ENCODE data around the gene ZBTB5.
"Not testable (repeated sequence)": the region's sequence is repeated elsewhere in the genome, so short reads cannot be mapped to it uniquely, and the experiment has no call there.

ZBTB5 gene

DNA sequence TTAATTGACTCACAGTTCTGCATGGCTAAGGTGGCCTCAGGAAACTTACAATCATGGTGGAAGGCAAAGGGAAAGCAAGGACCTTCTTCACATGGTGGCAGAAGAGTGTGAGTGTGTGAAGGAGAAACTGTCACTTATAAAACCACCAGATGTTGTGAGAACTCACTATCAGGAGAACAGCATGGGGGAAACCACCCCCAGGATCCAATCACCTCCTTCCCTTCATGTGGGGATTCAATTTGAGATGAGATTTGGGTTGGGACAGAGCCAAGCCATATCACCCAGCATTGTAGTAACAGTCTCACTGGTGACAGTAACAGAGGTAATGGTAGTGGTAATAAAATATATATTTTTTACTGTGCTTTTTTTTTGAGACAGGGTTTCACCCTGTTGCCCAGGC lies 18.1 kb downstream of the ZBTB5 start:
- DNase-seq = no peak

DNA sequence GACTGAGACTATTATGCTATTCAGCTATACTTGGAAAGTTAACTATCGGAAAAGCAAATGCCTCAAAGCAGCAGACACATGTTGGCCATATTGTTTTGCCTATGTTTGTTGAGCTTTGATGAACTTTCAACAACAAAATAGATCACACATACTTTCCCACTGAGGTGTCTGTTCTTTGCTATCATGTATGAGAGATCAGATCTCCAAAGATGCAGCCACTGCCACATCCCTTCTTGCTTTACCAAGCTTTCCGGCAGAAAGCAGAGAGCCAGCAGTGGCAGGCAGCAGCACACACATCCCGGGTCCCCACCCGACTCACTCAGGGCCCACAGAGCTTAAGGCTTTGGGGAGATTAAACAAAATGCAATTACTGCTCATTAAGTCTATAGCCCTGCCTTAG lies 18.8 kb downstream of the ZBTB5 start:
- no peak for DNase-seq

DNA sequence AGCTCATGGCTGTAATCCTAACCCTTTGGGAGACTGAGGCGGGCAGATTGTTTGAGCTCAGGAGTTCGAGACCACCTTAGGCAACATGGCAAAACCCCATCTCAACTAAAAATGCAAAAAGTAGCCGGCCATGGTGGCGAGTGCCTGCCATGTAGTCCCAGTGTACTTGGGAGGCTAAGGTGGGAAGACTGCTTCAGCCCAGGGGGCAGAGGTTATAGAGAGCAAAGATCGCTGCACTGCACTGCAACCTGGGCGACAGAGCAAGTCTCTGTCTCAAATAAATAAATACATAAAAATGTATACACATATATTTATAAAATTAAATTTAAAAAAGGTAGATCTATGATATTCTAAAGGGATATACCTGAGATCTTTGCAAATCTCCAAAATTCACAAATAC lies 19.4 kb downstream of the ZBTB5 start:
- no peak for DNase-seq

DNA sequence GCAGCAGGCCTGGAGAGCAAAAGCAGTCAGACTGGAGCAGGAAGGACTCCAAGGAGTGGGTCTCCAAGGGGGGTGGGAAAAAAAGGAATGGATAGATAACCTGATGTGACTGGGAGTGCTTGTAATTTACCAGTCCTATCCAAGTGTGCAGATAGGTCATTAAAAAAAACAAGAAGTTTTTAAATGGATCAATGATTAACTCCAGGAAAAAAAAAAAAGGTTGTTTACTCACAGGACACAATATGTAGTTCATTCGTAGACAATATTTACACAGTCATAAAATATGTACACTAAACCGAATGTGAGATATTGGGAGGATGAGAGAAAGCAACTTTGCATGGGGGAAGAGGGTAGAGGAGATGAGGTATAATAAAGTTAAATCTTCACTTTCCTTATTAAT lies 20.4 kb downstream of the ZBTB5 start:
- DNase-seq = no peak

DNA sequence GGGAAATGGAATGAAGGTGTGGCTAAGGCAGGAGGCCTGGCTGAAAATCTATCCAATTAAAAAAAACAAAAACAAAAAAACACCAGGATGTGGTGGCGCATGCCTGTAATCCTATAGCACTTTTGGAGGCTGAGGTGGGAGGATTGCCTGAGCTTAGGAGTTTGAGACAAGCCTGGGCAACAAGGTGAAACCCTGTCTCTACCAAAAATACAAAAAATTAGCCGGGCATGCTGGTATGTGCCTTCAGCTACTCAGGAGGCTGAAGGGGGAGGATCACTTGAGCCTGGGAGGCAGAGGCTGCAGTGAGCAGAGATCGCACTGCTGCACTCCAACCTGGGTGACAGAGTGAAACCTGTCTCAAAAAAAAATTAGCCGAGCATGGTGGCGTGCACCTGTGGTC lies 21.7 kb downstream of the ZBTB5 start:
- DNase-seq = no peak

DNA sequence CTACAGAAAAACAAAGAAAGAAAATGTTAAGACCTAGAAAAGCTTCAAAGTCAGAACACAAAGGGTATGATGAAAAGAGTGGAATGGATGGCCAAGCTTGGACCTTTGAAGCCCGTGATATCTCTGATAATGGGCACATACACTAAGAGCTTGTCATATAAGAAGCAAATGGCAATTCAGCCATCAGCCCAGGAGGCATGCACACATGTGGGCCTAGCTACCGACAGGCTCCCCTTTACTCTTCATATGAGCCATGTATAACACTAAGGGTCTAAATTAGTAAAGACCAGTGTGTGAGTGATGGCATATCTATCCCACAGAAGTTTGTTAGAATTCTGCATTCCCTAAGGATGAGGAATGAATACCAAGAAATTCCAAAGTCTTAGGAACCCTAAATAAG lies 22.7 kb downstream of the ZBTB5 start:
- DNase-seq = no peak

DNA sequence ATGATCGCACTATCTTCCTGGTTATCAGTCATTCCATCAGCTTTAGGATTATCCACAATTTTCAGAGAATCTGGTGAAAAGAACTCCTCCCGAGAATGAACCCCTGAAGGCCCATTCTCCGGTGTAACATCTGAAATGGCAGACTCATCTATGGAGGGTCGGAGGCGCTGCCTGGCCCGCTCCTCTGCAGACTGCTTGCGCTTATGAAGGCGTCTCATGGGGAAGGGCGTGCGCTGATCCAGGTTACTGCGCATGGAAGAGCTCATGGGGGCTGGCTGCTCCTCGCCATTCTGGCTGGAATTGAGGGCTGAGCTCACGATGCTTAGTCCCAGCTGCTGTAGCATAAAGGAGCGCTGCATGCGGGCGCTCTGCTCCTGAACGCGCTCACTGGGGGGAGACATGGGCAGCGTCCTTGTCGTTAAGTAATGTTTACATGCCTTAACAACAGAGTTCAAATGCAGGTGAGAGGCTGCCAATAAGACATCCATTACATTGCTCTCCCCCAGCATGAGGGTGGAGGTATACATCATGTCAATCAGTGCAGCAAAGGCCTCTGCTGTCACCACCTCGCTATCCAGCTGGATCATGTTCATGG lies 23.4 kb downstream of the ZBTB5 start:
- no peak for DNase-seq

DNA sequence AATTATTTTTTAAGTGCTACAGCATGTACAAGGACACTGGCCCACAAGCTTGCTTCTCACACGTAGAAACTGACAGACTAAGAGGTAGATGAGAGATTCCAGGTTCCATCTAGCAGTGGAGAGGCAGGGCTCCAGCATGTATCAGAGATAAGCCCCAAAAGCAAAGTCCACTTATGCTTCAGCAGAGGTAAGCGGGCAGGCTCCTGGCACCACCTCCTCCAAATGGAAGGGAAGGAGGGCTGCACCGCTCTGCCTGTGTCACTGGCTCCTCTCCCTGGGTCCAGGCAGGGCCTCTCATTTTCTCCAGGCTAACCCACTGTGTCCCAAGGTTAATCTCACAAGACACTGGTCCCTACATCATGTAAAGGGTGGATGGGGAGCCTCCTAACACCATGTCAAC lies 26.9 kb downstream of the ZBTB5 start:
- no peak for DNase-seq

DNA sequence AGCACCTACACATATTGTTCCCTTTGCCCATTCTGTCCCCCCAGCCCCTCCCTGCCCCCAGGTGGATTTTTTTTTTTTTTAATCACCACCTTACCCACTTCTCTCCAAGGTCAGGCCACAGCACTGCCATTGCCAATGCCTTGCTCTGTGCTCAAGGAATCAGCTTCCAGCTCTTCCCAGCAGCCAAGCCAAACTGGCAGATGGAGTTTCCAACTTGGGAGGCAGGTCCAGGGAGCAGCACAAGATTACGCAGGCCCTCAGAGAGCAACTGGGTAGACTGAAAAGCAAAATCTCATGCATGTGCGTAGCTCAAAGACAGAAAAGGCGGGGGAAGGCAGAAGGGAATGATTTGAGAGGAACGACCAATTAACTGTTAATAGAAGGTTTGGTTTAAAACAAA lies 27.6 kb downstream of the ZBTB5 start:
- DNase-seq = no peak

DNA sequence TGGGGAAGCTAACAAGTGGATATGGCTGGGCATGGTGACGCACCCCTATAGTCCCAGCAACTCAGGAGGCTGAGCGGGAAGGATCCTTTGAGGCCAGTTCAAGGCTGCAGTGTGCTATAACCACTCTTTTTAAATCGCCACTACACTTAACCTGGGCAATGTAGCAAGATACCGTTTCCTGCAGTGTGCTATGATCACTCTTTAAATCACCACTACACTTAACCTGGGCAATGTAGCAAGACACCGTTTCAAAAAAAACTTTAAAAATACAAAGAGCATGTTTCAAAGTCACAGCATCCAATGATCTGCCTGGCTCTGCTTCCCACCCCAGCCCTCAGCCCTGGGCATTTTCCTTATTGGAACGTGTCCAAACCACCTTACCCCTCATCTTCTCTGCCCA lies 28.2 kb downstream of the ZBTB5 start:
- no peak for DNase-seq

DNA sequence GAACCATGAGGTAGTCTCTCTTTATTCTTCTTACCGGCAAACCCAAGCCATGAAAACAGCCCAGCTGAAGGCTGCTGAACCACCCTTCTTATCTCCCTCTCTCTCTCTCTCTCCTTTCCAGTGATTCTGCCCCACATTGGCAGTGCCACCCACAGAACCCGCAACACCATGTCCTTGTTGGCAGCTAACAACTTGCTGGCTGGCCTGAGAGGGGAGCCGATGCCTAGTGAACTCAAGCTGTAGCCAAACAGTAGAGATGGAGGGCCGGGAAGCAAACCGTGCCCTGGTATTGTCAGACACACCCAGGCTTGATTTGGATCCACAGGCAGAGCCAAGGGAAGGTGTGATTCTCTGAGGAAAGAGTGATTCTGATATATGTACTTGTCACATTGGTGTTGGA lies 28.7 kb downstream of the ZBTB5 start:
- no peak for DNase-seq

DNA sequence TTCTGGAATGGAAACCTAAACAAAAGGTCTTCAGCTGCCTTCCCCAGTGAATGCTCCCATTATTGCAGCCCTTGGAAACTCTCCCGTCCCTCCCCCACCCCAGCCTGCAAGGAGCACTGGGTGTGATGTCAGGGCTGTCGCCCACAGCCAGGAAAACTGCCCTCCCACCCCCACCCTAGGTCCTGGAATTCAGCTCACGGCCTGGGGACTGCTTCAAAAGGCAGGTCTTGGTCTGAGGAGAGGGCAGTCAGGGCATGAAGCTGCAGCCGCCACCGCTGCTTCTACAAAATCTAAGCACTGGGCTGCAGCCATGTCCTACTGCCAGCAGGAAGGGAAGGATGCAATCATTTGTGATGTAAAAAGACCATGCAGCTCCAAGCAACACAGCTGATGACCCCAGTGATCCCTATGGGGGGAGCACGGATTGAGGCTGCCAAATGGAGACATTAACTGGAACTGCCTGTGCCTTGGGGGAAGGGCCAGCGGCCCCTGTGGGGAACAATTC lies 31.3 kb downstream of the ZBTB5 start:
- DNase-seq = no peak

DNA sequence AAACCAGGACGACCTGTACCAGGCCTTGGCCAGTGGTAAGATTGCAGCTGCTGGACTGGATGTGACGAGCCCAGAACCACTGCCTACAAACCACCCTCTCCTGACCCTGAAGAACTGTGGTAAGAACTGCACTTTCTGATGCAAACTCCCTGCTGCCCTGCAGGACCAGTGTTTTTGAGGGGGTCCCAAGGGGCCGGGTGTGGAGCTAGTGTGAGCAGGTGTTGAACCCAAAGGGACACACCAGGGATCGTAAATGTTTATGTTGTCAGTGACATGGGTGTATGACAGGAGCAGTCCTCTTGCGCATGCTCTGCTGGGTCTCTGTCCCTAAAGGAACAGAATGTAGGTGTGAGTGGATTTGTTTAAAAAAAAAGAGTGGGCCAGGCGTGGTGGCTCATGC lies 33.2 kb downstream of the ZBTB5 start:
- no peak for DNase-seq

DNA sequence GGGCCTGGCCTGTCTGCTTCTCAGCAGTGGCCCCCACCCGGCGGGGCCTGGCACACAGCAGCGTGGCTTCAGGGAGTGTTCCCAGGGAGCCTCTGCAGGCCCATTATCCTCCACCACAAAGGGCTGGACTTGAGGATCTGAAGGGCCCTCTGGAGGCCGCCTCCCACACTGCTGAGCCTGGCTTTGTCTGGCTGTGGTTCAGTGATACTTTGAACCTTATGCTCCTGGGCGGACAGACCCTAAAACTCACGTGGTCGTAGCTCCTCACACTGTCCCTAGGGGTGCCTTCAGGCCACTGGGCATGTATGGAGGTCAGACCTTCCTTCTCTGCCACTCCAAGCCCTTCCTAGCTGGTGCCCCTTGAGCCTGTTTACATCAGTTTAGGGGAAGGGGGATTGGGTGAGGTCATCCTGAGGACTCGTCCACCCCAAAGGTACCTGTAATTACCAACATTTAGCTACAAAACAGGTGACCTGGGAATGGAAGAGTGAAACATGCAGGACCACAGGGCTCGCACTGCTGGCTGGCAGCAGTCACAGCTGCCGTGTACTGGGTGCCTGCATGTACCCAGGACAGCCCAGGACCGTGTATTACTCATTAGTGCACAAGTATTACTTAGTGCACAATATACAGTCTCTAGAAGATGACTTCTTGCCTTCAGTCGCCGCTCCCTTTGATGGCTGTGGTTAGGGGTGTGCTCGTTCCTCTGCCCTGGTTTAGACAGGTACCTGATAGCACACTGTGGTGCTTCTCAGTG lies 34.2 kb downstream of the ZBTB5 start:
- no peak for DNase-seq

DNA sequence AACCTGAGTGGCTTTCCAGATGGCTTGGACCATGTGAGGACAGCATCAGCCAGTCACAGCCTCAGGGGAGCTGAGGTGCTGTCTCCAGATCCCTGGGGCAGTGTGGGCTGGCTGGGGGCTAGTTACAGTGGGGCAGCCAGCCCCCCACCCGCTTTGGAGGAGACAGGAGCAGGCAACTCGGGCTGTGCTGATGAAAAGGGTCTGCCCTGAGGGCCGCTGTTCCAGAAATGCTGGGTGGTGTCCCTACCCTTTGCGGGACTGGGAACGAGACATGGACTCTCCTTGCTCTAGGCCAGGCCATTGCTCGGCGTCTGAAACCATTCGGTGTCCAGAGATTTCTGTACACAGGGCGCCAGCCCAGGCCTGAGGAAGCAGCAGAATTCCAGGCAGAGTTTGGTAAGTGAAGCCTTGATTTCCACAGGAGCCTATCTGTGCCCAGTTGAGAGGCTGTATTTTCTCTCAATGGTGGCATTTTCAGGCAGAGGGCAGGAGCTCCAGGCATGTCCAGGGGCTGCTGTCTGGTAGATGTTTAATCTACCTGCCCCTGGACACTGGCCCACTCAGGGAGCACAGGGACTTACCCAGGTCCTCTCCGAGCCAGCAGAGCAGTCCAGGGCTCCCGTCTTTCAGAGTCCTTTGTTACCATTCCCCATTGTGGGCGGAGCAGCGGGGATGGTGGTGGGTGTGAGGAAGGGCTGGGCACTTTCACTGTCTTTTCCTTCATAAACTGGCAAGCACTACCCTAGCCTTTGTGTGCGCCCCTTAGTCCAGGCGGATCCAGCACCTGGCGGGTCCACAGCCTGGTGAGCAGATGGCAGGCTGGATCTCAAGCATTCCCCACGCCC lies 35.6 kb downstream of the ZBTB5 start:
- no peak for DNase-seq

DNA sequence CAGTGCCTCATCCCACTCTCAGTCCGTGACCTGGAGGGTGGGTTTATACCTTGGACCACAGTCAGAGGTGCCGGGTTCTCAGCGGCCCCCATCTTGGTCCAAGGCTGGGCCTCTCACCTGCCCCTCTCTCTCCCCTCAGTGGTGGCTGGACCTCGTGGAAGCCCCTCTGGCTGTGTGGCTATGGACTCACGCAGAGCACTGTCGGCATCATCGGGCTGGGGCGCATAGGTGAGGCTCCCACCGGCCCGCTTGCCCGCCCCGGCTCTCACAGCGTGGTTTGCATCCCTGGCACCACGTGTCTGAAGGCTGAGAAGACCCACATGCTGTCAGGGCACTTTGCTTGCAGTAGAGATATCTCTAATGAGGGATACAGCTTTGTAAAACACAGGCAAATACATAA lies 36.9 kb downstream of the ZBTB5 start:
- DNase-seq = no peak

DNA sequence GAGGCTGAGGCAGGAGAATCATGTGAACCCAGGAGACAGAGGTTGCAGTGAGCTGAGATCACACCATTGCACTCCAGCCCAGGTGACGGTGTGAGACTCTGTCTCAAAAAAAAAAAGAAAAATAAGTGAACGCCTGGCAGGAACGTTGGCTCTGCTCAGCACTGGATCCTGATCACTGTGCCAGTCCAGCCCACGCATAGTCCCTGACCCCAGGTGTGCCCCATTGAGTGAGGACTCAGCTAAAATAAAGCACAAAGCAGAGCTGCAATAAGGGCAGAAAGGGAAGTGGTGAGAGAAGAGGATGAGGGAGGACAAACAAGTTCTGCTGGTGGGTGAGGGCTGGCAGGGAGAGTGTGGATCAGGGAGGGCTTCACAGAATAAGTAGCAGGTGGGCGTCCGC lies 38.4 kb downstream of the ZBTB5 start:
- DNase-seq = no peak

DNA sequence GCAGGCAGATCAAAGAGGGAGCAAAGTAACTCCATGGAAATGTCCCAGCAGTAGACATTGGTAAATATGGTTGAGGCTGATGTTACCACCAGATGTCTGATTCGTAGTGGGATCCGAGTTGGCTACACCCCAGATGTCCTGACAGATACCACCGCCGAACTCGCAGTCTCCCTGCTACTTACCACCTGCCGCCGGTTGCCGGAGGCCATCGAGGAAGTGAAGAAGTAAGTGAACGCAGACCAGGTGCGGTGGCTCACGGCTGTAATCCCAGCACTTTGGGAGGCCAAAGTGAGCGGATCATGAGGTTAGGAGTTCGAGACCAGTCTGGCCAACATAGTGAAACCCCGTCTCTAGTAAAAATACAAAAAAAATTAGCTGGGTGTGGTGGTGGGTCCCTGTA lies 38.8 kb downstream of the ZBTB5 start:
- not testable (repeated sequence) for DNase-seq

DNA sequence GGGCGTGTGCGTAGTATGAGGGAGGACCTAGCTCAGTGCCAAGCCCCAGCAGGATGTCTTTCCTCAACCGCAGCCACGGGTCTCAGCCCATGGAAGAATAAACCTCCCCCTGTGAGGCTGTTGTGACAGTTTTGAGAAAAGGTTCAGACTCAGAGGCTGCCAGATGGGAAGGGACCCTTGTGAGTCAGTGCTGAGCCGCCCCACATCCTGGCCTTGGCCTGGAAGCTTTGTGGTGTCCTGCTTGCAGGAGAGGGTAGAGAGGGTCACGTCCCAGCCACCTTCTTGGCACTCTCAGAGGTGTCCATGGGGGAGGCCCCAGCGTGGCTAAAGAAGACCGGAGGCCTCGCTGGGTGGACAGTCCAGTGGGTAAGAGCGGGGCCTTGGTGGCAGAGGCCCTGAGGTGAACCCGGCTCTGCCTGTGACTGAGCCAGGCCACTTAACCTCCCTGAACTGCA lies 39.9 kb downstream of the ZBTB5 start:
- no peak for DNase-seq

DNA sequence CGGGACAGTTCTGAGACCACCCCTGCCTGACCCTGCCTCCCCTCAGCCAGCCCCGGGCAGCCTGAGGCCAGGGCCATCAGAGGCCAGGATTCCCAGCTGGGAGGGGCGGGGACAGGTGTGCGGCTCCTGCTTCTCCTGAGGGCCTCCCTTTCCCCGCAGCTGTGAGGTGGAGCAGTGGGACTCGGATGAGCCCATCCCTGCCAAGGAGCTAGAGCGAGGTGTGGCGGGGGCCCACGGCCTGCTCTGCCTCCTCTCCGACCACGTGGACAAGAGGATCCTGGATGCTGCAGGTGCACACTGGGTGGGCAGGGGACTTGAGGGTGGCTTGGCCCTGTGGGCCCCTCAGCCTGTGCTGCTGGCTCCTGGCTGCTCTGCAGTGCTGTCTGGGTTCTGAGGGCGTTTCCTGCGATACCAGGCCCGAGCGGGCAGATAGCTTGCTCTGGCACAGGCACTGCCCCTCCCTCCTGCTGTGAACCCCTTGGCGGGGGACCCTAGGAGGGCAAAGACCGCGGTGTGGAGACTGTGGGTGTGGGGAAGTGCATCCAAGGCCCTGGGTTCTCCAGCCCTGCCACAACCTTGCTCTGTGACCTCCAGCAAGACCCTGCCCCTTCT lies 40.5 kb downstream of the ZBTB5 start:
- no peak for DNase-seq

DNA sequence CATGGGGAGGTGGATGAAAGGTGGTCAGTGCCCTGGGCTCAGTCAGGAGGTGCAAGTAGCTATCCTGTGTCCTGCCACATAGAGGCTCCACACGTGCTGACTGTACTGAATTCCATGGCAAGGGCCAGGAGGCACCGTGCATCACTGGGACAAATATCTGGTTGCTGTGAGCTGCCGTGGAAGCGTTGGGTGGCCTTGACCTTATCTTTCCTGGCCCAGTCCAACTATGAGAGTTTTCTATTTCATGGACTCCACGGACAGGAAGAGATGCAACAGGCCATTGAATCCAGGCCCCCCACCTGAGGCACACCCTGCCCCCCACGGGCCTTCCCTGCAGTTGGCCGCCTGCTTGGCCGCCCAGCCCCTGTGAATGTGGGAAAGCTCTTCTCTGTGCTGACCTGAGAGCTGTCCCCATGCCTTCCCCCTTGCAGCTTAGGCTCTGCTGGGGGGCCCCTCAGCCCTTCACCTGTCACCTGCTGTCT lies 41.0 kb downstream of the ZBTB5 start:
- no peak for DNase-seq

DNA sequence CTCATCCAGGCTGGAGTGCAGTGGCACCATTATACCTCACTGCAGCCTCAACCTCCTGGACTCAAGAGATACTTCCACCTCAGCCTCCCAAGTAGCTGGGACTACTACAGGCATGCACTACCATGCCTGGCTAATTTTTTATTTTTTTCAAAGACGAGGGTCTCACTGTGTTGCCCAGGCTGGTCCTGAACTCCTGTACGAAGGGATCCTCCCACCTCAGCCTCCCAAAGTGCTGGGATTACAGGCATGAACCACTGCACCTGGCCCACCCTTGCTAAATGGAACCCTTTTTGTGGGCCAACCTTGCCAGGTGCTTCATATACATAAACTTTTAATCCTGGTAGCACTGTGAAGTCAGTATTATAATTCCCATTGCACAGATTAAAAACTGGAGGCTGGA lies 41.7 kb downstream of the ZBTB5 start:
- no peak for DNase-seq
